ENCODE data around the gene FGF9. TPM values are rescaled to one million over a fixed set of nuclear protein-coding genes. Genes with fewer than 3 reads are reported as not detected.

The FGF9 gene
- total RNA-seq, 1 experiment from 2014 or later = 1.5 TPM

- ChIA-PET RAD21 (ENCODE audit: low non-redundant PET in 1 of 2, low total read pairs in 2 of 2, uncharacterized antibody in 2 of 2, unreplicated experiment in 2 of 2) (no interaction called here), POLR2A (no interaction called here), CTCF (no interaction called here)
- intact Hi-C loops (cut with micrococcal nuclease) = no loop called here
- no peak for TF ChIP-seq YY1 (IDR thresholded peaks at IDR 0.05; ENCODE audit: extremely low read depth, insufficient replicate concordance, low read depth, low read length)
- no peak for TF ChIP-seq EZH2 (IDR thresholded peaks at IDR 0.05)
- no peak for TF ChIP-seq TCF7L2 (IDR thresholded peaks at IDR 0.05; ENCODE audit: borderline replicate concordance, extremely low read depth, insufficient read depth, insufficient read length)
- no peak for TF ChIP-seq SIN3A (IDR thresholded peaks at IDR 0.05; ENCODE audit: low read depth)
- no peak for TF ChIP-seq JUND (IDR thresholded peaks at IDR 0.05)
- TF ChIP-seq, protein P1, sequence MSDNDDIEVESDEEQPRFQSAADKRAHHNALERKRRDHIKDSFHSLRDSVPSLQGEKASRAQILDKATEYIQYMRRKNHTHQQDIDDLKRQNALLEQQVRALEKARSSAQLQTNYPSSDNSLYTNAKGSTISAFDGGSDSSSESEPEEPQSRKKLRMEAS (IDR thresholded peaks at IDR 0.05) = no peak
- Histone ChIP-seq H3K27me3 (ENCODE audit: insufficient read depth, low read length) (no peaks in the 10 kb centered on the region), H4K20me1 (ENCODE audit: insufficient read depth) (no peaks in the 10 kb centered on the region), H3K9ac (ENCODE audit: low read length) (no peak overlapping the region), H3K27ac (ENCODE audit: low read depth, low read length) (no peak overlapping the region), H3K9me3 (ENCODE audit: control insufficient read depth in 1 of 2, insufficient read depth in 1 of 2, low read depth in 1 of 2, low read length in 2 of 2) (no peaks in the 10 kb centered on the region), H3K4me1 (ENCODE audit: control insufficient read depth in 1 of 2, insufficient read depth in 2 of 2, low read length in 2 of 2) (no peaks in the 10 kb centered on the region), H3K79me2 (ENCODE audit: insufficient read depth, low read length) (no peaks in the 10 kb centered on the region), H3K36me3 (ENCODE audit: control insufficient read depth in 1 of 2, insufficient read depth in 2 of 2, low read length in 2 of 2) (no peaks in the 10 kb centered on the region), H2AFZ (ENCODE audit: low read depth, low read length, poor library complexity, severe bottlenecking) (no peak overlapping the region), H3K4me3 (replicated peaks in 1 of 2; ENCODE audit: low read depth in 1 of 2, low read length in 2 of 2) (no peak overlapping the region), H3K9me2 (ENCODE audit: insufficient read depth) (no peaks in the 10 kb centered on the region), H3K4me2 (ENCODE audit: low read length) (no peak overlapping the region)
- ATAC-seq (no peak), DNase-seq (ENCODE audit: low read depth, low spot score) (no peak)
- BruUV-seq (replicated peaks) = no TSS peak
These were observed 28.2 kb downstream of the FGF9 start for GRCh38 chr13:21698817-21699679.

- no peak for TF ChIP-seq SRF (IDR thresholded peaks at IDR 0.05; ENCODE audit: low read depth)
- no peak for TF ChIP-seq EZH2 (IDR thresholded peaks at IDR 0.05)
- no peak for TF ChIP-seq JUND (IDR thresholded peaks at IDR 0.05)
- no peak for TF ChIP-seq YY1 (IDR thresholded peaks at IDR 0.05; ENCODE audit: extremely low read depth, insufficient replicate concordance, low read depth, low read length)
- TF ChIP-seq FOSL1 (IDR thresholded peaks at IDR 0.05; ENCODE audit: low read depth) = no peak
- TF ChIP-seq, protein P1 (IDR thresholded peaks at IDR 0.05) = no peak
- no peak for TF ChIP-seq EGR1 (IDR thresholded peaks at IDR 0.05; ENCODE audit: low read depth)
- TF ChIP-seq SIN3A (IDR thresholded peaks at IDR 0.05; ENCODE audit: low read depth) = no peak
- TF ChIP-seq TCF7L2 (IDR thresholded peaks at IDR 0.05; ENCODE audit: borderline replicate concordance, extremely low read depth, insufficient read depth, insufficient read length) = no peak
- TF ChIP-seq POLR2AphosphoS5 (IDR thresholded peaks at IDR 0.05; ENCODE audit: low read depth, low read length) = no peak
- Histone ChIP-seq H4K20me1 (ENCODE audit: insufficient read depth) (no peaks in the 10 kb centered on the region), H2AFZ (ENCODE audit: low read depth, low read length, poor library complexity, severe bottlenecking) (no peak overlapping the region), H3K9me3 (ENCODE audit: control insufficient read depth in 1 of 2, insufficient read depth in 1 of 2, low read depth in 1 of 2, low read length in 2 of 2) (no peaks in the 10 kb centered on the region), H3K79me2 (ENCODE audit: insufficient read depth, low read length) (no peaks in the 10 kb centered on the region), H3K4me2 (ENCODE audit: low read length) (no peak overlapping the region), H3K27ac (ENCODE audit: low read depth, low read length) (no peak overlapping the region), H3K9ac (ENCODE audit: low read length) (no peak overlapping the region), H3K4me3 (replicated peaks in 1 of 2; ENCODE audit: low read depth in 1 of 2, low read length in 2 of 2) (no peak overlapping the region), H3K4me1 (ENCODE audit: control insufficient read depth in 1 of 2, insufficient read depth in 2 of 2, low read length in 2 of 2) (no peaks in the 10 kb centered on the region), H3K27me3 (ENCODE audit: insufficient read depth, low read length) (no peaks in the 10 kb centered on the region), H3K36me3 (ENCODE audit: control insufficient read depth in 1 of 2, insufficient read depth in 2 of 2, low read length in 2 of 2) (no peaks in the 10 kb centered on the region), H3K9me2 (ENCODE audit: insufficient read depth) (no peaks in the 10 kb centered on the region)
- RAD21 ChIA-PET (ENCODE audit: low non-redundant PET in 1 of 2, low total read pairs in 2 of 2, uncharacterized antibody in 2 of 2, unreplicated experiment in 2 of 2) = no interaction called here
- ATAC-seq = no peak
- no TSS peak for BruUV-seq (replicated peaks)
- intact Hi-C loops (cut with micrococcal nuclease) = no loop called here
- CTCF ChIA-PET = no interaction called here
- POLR2A ChIA-PET = no interaction called here
- DNase-seq (ENCODE audit: low read depth, low spot score) = no peak
These were observed 30.6 kb downstream of the FGF9 start for GRCh38 chr13:21701460-21701859.
